WTC11 (cell line): ENCODE data around the gene MOV10. TPM values are rescaled to one million over a fixed set of nuclear protein-coding genes. Genes with fewer than 3 reads are reported as not detected.

Source experiments
- ATAC-seq: fragments of 200-7000 bp; cut with Tn5 transposase; 2 replicates; pipeline ENCODE4 v1.10.0; 2021; ENCODE audit warnings: mild to moderate bottlenecking, moderate library complexity
- CTCF ChIA-PET: fragments of 300-600 bp; sonication (Branson Sonifier 250); formaldehyde crosslinking; loops from one replicate; lab custom pipeline; 2021; ENCODE audit warnings: antibody characterized with exemption; lab: Charles Lee
- POLR2A ChIA-PET: fragments of 350-600 bp; sonication (Branson Sonifier 250); formaldehyde crosslinking; loops from one replicate; lab custom pipeline; 2021; ENCODE audit warnings: antibody characterized with exemption; lab: Charles Lee
- DNase-seq: peaks from one replicate; pipeline ENCODE4 v3.0.0; 2021; ENCODE audit warnings: low spot score
- H3K27ac Mint-ChIP-seq: 2 replicates; pipeline ENCODE4 v1.8.0; 2021; ENCODE audit warnings: mixed read lengths
- H3K27me3 Mint-ChIP-seq: 2 replicates; pipeline ENCODE4 v1.8.0; 2021; ENCODE audit warnings: low read depth, mild to moderate bottlenecking, moderate library complexity, mixed read lengths
- H3K36me3 Mint-ChIP-seq: 2 replicates; pipeline ENCODE4 v1.8.0; 2021; ENCODE audit warnings: mixed read lengths
- H3K4me1 Mint-ChIP-seq: 2 replicates; pipeline ENCODE4 v1.8.0; 2022; ENCODE audit warnings: mixed read lengths
- H3K4me3 Mint-ChIP-seq: 2 replicates; pipeline ENCODE4 v1.8.0; 2021; ENCODE audit warnings: mild to moderate bottlenecking, moderate library complexity, mixed read lengths
- H3K9me3 Mint-ChIP-seq: 2 replicates; pipeline ENCODE4 v1.8.0; 2021; ENCODE audit warnings: mixed read lengths
- AR ChIP-seq: fragments of 250-450 bp; sonication (Bioruptor Pico); IDR thresholded peaks from 2 replicates; pipeline ENCODE4 v1.9.0; 2021; ENCODE audit warnings: mild to moderate bottlenecking
- ATF1 ChIP-seq: sonication (generic); formaldehyde crosslinking; IDR thresholded peaks from 2 replicates; pipeline ENCODE4 v1.8.1; 2023; ENCODE audit warnings: mild to moderate bottlenecking, moderate library complexity, missing genetic modification reagents
- ESRRA ChIP-seq: sonication (generic); formaldehyde crosslinking; IDR thresholded peaks from 2 replicates; pipeline ENCODE4 v1.8.1; 2022; ENCODE audit warnings: mild to moderate bottlenecking, missing genetic modification reagents, borderline replicate concordance
- ETV6 ChIP-seq: sonication (generic); formaldehyde crosslinking; IDR thresholded peaks from 2 replicates; pipeline ENCODE4 v1.8.1; 2022; ENCODE audit warnings: mild to moderate bottlenecking, missing genetic modification reagents
- FOXK1 ChIP-seq: sonication (generic); formaldehyde crosslinking; IDR thresholded peaks from 2 replicates; pipeline ENCODE4 v1.8.0; 2022; ENCODE audit warnings: mild to moderate bottlenecking, moderate library complexity, missing genetic modification reagents
- IRF1 ChIP-seq: sonication (generic); formaldehyde crosslinking; IDR thresholded peaks from 2 replicates; pipeline ENCODE4 v1.8.0; 2023; ENCODE audit warnings: missing genetic modification reagents
- JAZF1 ChIP-seq: fragments of 250-450 bp; sonication (Bioruptor Pico); IDR thresholded peaks from 2 replicates; pipeline ENCODE4 v1.9.0; 2021; ENCODE audit warnings: moderate library complexity, mild to moderate bottlenecking, inconsistent platforms
- JUN ChIP-seq: sonication (generic); formaldehyde crosslinking; IDR thresholded peaks from 2 replicates; pipeline ENCODE4 v1.8.0; 2023; ENCODE audit warnings: mild to moderate bottlenecking, missing genetic modification reagents
- NR2C2 ChIP-seq: sonication (generic); formaldehyde crosslinking; IDR thresholded peaks from 2 replicates; pipeline ENCODE4 v1.8.0; 2022; ENCODE audit warnings: mild to moderate bottlenecking, missing genetic modification reagents
- PRRX2 ChIP-seq: fragments of 250-450 bp; sonication (Bioruptor Pico); IDR thresholded peaks from 2 replicates; pipeline ENCODE4 v1.8.0; 2021; ENCODE audit warnings: mild to moderate bottlenecking
- SOX15 ChIP-seq: fragments of 250-450 bp; sonication (Bioruptor Pico); IDR thresholded peaks from 2 replicates; pipeline ENCODE4 v1.9.0; 2021; ENCODE audit warnings: mild to moderate bottlenecking
- ZNF138 ChIP-seq: sonication (generic); formaldehyde crosslinking; conservative IDR thresholded peaks from 2 replicates; pipeline ENCODE4 v1.8.1; 2022; ENCODE audit warnings: mild to moderate bottlenecking, moderate library complexity, missing genetic modification reagents
- ZNF423 ChIP-seq: fragments of 250-450 bp; sonication (Bioruptor Pico); IDR thresholded peaks from 2 replicates; pipeline ENCODE4 v2.1.2; 2022; ENCODE audit warnings: mild to moderate bottlenecking, moderate library complexity
- total RNA-seq: library from RNA; stranded (reverse); gene quantifications from 3 replicates; pipeline ENCODE4 v1.2.3, GENCODE V29; 2021
- TF ChIP-seq, protein P1 (sequence below): sonication (generic); formaldehyde crosslinking; IDR thresholded peaks from 2 replicates; pipeline ENCODE4 v1.8.0; 2022; ENCODE audit warnings: missing genetic modification reagents
- TF ChIP-seq, protein P2 (sequence below): sonication (generic); formaldehyde crosslinking; IDR thresholded peaks from 2 replicates; pipeline ENCODE4 v1.8.1; 2022; ENCODE audit warnings: low read depth, missing genetic modification reagents, borderline replicate concordance
- TF ChIP-seq, protein P3 (sequence below): sonication (generic); formaldehyde crosslinking; IDR thresholded peaks from 2 replicates; pipeline ENCODE4 v1.8.1; 2023; ENCODE audit warnings: mild to moderate bottlenecking, missing genetic modification reagents
- TF ChIP-seq, protein P4 (sequence below): sonication (generic); formaldehyde crosslinking; IDR thresholded peaks from 2 replicates; pipeline ENCODE4 v1.8.1; 2023; ENCODE audit warnings: mild to moderate bottlenecking, missing genetic modification reagents, moderate library complexity
- TF ChIP-seq, protein P5 (sequence below): sonication (generic); formaldehyde crosslinking; IDR thresholded peaks from 2 replicates; pipeline ENCODE4 v1.8.1; 2022; ENCODE audit warnings: missing genetic modification reagents, borderline replicate concordance

The MOV10 gene
- total RNA-seq, 1 experiment from 2014 or later: 80.7 TPM

DNA sequence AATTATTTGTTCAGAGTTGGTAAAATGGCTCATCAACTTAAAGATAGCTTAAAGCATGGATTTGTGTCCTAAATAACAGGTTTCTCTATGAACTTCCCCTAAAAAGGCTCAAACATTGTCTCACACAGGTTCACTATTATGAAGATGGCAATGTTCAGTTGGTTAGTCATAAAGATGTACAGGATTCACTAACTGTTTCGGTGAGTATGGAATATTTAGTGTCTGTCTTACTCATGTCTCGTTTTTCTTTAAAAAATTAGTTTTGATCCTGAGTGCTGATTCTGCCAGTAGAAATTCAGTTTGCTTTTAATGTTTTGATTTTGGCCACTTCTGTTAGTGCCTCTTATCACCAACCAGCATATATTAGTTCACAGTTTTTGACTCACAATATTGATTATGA is 7.5 kb upstream of the MOV10 start:
- CTCF ChIA-PET: no interaction called here
- ATAC-seq (no peak), DNase-seq (no peak)
- Mint-ChIP-seq H3K27ac (no peak overlapping the region), H3K4me1 (peaks cover 26% of the 10 kb centered on the region), H3K4me3 (no peak overlapping the region), H3K36me3 (peaks cover 71% of the 10 kb centered on the region), H3K27me3 (no peaks in the 10 kb centered on the region), H3K9me3 (no peaks in the 10 kb centered on the region)
- TF ChIP-seq ESRRA (CRISPR knock-in tag) (no peak), NR2C2 (CRISPR knock-in tag) (no peak), ZNF423 (CRISPR knock-in tag) (no peak)
- TF ChIP-seq, protein P1, sequence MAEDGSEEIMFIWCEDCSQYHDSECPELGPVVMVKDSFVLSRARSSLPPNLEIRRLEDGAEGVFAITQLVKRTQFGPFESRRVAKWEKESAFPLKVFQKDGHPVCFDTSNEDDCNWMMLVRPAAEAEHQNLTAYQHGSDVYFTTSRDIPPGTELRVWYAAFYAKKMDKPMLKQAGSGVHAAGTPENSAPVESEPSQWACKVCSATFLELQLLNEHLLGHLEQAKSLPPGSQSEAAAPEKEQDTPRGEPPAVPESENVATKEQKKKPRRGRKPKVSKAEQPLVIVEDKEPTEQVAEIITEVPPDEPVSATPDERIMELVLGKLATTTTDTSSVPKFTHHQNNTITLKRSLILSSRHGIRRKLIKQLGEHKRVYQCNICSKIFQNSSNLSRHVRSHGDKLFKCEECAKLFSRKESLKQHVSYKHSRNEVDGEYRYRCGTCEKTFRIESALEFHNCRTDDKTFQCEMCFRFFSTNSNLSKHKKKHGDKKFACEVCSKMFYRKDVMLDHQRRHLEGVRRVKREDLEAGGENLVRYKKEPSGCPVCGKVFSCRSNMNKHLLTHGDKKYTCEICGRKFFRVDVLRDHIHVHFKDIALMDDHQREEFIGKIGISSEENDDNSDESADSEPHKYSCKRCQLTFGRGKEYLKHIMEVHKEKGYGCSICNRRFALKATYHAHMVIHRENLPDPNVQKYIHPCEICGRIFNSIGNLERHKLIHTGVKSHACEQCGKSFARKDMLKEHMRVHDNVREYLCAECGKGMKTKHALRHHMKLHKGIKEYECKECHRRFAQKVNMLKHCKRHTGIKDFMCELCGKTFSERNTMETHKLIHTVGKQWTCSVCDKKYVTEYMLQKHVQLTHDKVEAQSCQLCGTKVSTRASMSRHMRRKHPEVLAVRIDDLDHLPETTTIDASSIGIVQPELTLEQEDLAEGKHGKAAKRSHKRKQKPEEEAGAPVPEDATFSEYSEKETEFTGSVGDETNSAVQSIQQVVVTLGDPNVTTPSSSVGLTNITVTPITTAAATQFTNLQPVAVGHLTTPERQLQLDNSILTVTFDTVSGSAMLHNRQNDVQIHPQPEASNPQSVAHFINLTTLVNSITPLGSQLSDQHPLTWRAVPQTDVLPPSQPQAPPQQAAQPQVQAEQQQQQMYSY (CRISPR knock-in tag): no peak
- TF ChIP-seq, protein P2, sequence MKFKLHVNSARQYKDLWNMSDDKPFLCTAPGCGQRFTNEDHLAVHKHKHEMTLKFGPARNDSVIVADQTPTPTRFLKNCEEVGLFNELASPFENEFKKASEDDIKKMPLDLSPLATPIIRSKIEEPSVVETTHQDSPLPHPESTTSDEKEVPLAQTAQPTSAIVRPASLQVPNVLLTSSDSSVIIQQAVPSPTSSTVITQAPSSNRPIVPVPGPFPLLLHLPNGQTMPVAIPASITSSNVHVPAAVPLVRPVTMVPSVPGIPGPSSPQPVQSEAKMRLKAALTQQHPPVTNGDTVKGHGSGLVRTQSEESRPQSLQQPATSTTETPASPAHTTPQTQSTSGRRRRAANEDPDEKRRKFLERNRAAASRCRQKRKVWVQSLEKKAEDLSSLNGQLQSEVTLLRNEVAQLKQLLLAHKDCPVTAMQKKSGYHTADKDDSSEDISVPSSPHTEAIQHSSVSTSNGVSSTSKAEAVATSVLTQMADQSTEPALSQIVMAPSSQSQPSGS (CRISPR knock-in tag): no peak
- TF ChIP-seq, protein P3, sequence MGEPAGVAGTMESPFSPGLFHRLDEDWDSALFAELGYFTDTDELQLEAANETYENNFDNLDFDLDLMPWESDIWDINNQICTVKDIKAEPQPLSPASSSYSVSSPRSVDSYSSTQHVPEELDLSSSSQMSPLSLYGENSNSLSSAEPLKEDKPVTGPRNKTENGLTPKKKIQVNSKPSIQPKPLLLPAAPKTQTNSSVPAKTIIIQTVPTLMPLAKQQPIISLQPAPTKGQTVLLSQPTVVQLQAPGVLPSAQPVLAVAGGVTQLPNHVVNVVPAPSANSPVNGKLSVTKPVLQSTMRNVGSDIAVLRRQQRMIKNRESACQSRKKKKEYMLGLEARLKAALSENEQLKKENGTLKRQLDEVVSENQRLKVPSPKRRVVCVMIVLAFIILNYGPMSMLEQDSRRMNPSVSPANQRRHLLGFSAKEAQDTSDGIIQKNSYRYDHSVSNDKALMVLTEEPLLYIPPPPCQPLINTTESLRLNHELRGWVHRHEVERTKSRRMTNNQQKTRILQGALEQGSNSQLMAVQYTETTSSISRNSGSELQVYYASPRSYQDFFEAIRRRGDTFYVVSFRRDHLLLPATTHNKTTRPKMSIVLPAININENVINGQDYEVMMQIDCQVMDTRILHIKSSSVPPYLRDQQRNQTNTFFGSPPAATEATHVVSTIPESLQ: no peak
- POLR2A ChIA-PET: no interaction called here

- ATAC-seq (peak; percentile 8), DNase-seq (no peak)
- ChIA-PET POLR2A (interaction anchor here (0.8 to 1.4 kb wide), 2 partner anchors 28 to 33 kb away, joined by 4 to 6 read pairs; no protein-coding TSS in a partner anchor), CTCF (interaction anchor here (1.1 to 3.6 kb wide), 5 partner anchors 30 to 43 kb away, joined by 3 to 23 read pairs (median 4); partner anchors contain the start of gene PPM1J)
- H3K27ac Mint-ChIP-seq: peak overlapping the region; percentile 94
- peaks cover 10% of the 10 kb centered on the region; the same call in 1 of the 2 replicates for H3K27me3 Mint-ChIP-seq
- no peak overlapping the region; the same call in 1 of the 2 replicates for H3K4me3 Mint-ChIP-seq
- peaks cover 41% of the 10 kb centered on the region for H3K36me3 Mint-ChIP-seq
- peaks cover 61% of the 10 kb centered on the region for H3K4me1 Mint-ChIP-seq
- no peaks in the 10 kb centered on the region for H3K9me3 Mint-ChIP-seq
- TF ChIP-seq SOX15 (CRISPR knock-in tag): no peak
- TF ChIP-seq, protein P1 (CRISPR knock-in tag): no peak
- TF ChIP-seq, protein P4, sequence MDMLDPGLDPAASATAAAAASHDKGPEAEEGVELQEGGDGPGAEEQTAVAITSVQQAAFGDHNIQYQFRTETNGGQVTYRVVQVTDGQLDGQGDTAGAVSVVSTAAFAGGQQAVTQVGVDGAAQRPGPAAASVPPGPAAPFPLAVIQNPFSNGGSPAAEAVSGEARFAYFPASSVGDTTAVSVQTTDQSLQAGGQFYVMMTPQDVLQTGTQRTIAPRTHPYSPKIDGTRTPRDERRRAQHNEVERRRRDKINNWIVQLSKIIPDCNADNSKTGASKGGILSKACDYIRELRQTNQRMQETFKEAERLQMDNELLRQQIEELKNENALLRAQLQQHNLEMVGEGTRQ (CRISPR knock-in tag): no peak
- no peak for TF ChIP-seq JAZF1 (CRISPR knock-in tag)
- no peak for TF ChIP-seq ZNF138 (CRISPR knock-in tag)
- TF ChIP-seq JUN (CRISPR knock-in tag): no peak
- TF ChIP-seq FOXK1 (CRISPR knock-in tag): no peak
- TF ChIP-seq PRRX2 (CRISPR knock-in tag): no peak
- TF ChIP-seq, protein P5, sequence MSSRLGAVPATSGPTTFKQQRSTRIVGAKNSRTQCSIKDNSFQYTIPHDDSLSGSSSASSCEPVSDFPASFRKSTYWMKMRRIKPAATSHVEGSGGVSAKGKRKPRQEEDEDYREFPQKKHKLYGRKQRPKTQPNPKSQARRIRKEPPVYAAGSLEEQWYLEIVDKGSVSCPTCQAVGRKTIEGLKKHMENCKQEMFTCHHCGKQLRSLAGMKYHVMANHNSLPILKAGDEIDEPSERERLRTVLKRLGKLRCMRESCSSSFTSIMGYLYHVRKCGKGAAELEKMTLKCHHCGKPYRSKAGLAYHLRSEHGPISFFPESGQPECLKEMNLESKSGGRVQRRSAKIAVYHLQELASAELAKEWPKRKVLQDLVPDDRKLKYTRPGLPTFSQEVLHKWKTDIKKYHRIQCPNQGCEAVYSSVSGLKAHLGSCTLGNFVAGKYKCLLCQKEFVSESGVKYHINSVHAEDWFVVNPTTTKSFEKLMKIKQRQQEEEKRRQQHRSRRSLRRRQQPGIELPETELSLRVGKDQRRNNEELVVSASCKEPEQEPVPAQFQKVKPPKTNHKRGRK (CRISPR knock-in tag): no peak
- TF ChIP-seq ATF1 (CRISPR knock-in tag): no peak
- TF ChIP-seq AR (CRISPR knock-in tag): no peak
- TF ChIP-seq IRF1: no peak
- TF ChIP-seq ETV6 (CRISPR knock-in tag): no peak
Observed at GRCh38 chr1:112672009-112672408, 2.5 kb upstream of the MOV10 start.
